GM21786 (cell line): Measurements from ENCODE around the gene XRCC4.
"Not testable (repeated sequence)": the region's sequence is repeated elsewhere in the genome, so short reads cannot be mapped to it uniquely, and the experiment has no call there.

Experiments used
- ATAC-seq: cut with Tn5 transposase; IDR thresholded peaks from one replicate; pipeline ENCODE4 v1.9.1; 2021; ENCODE audit not compliant: unreplicated experiment

Gene XRCC4

DNA sequence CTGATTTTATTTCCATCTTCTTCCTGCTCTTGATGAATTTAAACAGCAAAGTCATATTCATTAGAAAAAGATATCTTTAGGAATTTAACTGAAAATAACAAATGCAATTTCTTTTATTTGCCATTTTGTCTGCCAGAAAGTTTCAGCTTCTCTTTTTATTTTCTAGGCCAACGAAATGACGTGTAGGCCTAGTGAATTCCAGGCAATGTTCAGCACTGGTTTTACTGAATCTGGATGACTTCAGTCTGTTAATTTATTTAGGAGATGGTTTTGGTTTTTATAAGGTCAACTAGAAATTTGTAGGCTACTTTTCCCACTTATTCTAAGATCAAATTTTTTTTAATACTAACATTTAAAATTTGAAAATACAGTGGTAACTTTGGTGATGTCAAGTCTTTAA lies 265.1 kb downstream of the XRCC4 start:
- no peak for ATAC-seq

- ATAC-seq = no peak
Observed at GRCh38 chr5:83343299-83343698, 266.0 kb downstream of the XRCC4 start.

- no peak for ATAC-seq
Observed at GRCh38 chr5:83345423-83345822, 268.1 kb downstream of the XRCC4 start.

GRCh38 chr5:83348281-83348780 lies 271.0 kb downstream of the XRCC4 start:
- ATAC-seq = no peak

- no peak for ATAC-seq
Observed at GRCh38 chr5:83353231-83353630, 275.9 kb downstream of the XRCC4 start.

DNA sequence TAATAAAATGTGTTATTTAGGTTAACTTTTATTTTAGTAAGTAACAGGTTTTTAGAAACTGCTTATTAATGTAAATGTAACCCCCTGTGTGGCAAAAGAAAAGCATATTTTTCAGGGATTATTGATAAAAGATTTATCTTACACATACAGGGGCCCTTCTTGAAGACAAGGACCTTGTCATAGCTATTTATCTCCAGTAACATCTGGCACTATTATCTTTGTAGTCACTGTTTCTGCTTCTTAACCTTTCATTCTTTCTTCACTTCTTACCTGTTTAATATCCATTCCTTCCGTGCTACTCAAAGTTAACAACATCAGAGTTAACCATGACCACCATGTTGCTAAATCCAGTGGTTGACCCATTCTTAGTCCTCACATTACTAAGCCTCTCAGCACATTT lies 276.4 kb downstream of the XRCC4 start:
- ATAC-seq = no peak

- ATAC-seq = no peak
Observed at GRCh38 chr5:83354958-83355357, 277.6 kb downstream of the XRCC4 start.

GRCh38 chr5:83355482-83356014 lies 278.2 kb downstream of the XRCC4 start:
- ATAC-seq = not testable (repeated sequence)

DNA sequence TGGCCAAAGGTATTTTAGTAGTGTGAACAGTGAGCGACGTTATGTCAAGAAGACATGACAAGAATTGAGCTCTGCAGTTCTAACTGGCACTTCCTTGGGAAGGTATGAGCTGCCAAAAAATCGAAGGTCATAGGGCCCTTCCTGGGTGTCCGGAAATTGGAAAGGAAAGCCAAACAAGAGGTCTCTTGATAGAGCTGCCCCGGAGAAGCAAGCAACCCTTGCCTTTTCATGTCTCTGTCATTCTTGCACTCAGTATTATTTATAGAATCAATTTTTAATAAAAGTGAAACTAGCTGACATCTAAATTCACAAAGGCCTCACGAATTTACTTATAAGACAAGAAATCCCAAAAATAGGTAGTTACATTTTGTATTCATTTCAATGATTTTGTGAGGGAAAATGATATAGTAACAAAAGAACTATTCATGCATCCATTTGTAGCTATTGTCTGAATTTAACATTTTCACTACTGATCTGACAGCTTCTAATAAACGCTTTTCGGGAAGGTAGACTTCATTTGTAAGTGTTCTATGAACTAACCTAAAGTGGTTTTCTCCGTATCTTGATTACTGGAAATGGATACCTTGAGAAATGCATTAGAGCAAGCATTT lies 280.4 kb downstream of the XRCC4 start:
- ATAC-seq = no peak

DNA sequence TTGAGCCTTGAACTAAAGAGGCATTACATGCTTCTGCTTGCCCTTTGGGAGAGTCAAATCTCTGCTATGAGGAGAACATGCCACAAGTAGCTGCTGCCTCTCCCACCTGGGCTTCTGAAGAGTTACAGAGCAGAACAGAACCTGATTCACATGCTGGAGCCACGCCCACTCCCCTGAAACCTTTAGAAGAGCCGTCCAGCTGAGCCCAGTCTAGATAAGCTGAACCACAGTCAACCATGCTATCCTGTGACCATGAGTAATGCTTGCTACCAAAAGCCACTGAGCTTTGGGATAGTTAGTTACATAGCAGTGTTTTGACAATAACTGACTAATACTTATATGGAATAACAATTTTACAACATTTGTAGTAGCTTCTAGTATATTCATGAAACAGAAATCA lies 283.2 kb downstream of the XRCC4 start:
- no peak for ATAC-seq

DNA sequence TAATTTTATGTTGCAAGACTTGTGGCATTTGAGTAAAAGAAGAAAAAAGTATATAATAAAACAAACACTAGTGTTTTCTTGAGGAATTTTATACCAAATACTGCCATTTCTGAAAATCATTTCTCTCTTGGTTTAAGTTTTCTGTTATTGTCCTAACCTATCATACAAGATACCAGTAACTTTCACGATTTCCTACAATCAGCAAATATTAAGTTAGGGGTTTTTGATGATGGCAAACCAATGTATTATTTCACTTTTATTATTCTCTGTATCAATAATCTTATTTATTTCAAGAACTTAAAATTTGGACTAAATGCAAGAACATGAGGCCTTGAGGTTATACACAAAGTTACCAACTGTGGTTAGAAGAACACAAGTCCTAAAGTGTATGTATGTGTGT lies 285.2 kb downstream of the XRCC4 start:
- ATAC-seq = no peak

DNA sequence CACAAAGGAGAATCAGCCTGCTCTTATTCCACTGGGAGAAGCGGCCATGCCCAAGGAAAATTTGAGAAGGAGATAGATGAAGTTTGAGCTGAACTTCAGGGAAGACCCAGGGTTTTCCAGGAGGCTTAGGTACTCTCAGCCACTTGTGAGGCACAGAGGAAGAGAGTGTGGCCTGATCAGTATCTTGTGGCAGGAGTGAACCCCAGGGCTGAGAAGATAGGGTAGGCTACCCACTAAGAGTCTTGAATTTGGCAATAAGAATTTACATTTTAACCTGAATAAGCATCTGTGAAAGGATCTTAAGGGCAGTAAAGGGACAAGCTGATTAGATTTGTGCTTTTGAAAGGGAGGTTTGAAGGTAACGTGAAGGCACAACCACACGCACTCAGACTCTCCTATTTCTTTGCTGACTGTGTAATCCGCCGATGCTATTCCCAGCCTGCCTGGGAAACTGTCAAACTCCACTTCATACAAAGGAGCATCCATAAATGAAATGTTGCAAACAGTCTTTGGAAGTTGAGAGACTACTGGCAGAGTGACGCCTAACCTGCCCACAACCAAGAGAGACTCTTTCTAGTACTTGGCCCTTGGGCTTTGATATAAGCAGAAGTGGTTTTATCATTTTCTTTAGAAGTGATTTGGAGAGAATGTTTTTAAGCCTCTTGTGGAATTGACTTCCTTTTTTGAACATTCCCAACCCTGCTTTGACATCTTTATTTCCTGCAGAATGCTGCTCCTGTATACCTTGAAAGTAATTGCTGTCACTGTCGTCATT lies 286.0 kb downstream of the XRCC4 start:
- no peak for ATAC-seq

DNA sequence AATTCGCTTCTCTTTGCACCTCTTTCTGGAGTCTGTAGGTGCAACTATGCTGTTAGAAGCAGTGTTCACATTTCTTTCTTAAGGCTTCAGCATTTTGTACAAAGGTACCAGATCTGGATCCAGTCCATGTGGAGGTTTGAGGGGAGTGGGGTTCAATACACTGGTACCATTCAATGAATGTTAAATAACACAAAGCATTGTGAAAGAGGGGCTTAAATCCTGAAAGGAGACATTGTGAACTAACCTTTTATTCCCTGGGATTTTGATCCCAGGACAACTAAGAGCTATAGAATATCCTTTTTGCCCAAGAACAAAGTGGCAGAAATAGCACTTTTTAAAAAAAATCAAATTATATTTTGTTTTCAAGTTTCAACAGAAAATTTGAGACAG lies 286.5 kb downstream of the XRCC4 start:
- no peak for ATAC-seq

DNA sequence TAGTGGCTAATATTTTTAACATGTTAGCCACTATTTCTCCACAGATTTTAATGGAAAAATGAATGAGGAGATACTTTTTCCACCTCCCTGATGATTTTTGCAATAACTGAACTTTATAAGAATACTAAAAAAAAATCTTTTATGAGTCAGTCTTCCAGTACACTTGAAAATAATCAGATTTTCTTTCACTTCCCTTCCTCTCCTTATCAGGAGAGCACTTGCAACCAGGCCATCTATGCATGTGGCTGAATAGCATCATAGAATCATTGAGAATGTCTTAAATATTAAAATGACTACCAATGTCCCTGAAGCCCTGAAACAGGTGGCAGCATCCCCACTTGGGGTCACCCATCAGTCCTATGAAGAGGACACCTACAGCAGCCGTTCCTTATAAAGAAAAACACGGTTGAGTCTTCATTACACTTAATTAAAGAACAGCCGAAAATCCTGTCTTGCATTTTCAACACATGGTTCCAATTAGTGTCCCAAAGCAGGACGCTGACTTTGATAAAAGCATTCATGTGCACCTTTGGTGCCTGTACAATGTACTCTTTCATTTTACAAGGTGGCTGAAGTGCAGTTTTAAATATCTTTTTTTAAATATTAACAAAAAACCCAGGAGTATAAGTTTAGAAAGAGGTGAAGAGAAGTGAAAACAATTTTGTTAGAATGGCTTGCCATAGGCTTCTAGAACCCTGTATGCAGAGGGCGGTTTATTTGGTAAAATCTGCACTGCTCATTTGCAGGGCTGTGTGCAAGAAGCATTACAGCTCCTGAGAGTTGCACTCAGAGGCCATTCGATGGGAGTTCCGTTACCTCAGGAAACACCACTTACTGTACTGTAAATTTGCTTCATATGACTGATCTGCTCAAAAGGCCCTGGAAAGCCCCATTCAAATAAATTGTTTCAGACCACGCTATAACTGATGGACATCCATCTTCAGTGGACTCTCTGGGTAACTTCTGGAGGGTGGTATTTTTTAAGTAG lies 287.3 kb downstream of the XRCC4 start:
- ATAC-seq = peak; percentile 54

GRCh38 chr5:83368319-83368718 lies 291.0 kb downstream of the XRCC4 start:
- peak; percentile 43 for ATAC-seq

DNA sequence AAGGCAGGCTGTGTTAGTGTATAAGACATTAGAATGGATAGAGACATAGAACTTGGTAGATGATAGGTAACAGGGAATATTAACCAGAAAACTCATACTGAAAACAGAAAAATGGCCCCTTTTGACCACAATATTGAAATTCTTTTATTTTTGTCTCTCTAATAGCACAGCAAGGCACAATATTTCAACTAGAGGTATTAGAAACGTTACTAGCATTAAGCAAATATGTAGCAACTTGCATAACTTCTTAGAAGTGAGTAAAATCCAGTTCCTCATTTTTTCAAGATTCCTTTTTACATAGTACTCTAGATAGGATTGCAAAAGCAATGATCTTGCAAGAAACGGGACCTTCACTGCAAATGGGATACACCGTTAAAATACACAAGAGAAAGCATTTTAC lies 291.5 kb downstream of the XRCC4 start:
- ATAC-seq = peak; percentile 45

- no peak for ATAC-seq
Observed at GRCh38 chr5:83370957-83371356, 293.6 kb downstream of the XRCC4 start.

- ATAC-seq = no peak
Observed at GRCh38 chr5:83371726-83372125, 294.4 kb downstream of the XRCC4 start.

GRCh38 chr5:83374547-83374946 lies 297.2 kb downstream of the XRCC4 start:
- ATAC-seq = no peak

GRCh38 chr5:83375049-83375745 lies 297.9 kb downstream of the XRCC4 start:
- ATAC-seq = no peak

DNA sequence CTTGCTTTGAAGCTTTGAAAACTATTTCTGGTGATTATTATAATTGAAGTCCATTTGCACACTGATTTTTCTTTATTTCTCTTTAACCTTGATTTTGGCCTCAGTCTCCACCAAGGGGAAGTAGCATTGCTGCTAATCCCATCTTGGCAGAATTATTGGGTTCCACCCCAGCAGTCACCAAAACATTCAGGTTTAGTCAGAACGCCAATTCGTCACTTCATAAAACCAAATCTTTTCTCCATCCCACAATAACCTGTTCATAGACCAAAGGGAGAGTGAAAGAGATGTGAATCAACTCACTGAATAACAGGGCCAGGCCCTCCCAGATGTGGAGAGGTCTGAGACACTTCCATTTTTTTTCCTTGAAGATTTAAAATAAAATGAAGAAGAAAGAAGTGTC lies 299.1 kb downstream of the XRCC4 start:
- no peak for ATAC-seq
